ENCODE measurements around the gene RIT1. TPM values are rescaled to one million over a fixed set of nuclear protein-coding genes. Genes with fewer than 3 reads are reported as not detected.

The RIT1 gene
- total and polyA plus RNA-seq, 11 donors: 8.1 to 33.3 (median 20.0) TPM

DNA sequence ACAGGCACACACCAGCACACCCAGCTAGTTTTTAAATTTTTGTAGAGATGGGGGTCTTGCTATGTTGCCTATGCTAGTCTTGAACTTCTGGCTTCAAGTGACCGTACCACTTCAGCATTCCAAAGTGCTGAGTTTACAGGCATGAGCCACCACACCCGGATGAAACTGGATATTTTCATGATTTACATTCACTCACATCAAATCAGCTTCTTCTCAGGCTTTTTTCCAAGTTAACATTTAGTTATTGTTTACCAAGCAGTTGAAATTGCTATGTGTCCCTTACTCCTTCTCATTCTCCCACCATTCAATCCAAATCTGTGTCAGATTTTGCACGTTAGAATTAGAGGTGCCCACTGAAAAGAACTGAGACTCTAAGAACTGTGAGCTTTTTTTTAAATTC is 18.4 kb downstream of the RIT1 start:
- H3K4me3 ChIP-seq: no peak overlapping the region
- peaks cover 0 to 34% (median 13%) of the 10 kb centered on the region in 12 donors for H3K4me1 ChIP-seq
- intact Hi-C loops (cut with DNase I): loop anchor here in 1 of 10 donors (2.0 to 10.0 kb wide), 2 partner anchors 32 to 88 kb away; no protein-coding TSS in a partner anchor
- DNase-seq (no peak), ATAC-seq (no peak)
- peaks cover 0 to 33% (median 20%) of the 10 kb centered on the region in 9 donors for H3K36me3 ChIP-seq
- peak overlapping the region; percentile 40 to 86 (median 79) for H3K27ac ChIP-seq
- 58 to 71% (median 64%) methylated on average over 3 of the region's 3 CpGs for WGBS, 4 donors
- no peaks in the 10 kb centered on the region for H3K9me3 ChIP-seq
- TF ChIP-seq, protein P1, sequence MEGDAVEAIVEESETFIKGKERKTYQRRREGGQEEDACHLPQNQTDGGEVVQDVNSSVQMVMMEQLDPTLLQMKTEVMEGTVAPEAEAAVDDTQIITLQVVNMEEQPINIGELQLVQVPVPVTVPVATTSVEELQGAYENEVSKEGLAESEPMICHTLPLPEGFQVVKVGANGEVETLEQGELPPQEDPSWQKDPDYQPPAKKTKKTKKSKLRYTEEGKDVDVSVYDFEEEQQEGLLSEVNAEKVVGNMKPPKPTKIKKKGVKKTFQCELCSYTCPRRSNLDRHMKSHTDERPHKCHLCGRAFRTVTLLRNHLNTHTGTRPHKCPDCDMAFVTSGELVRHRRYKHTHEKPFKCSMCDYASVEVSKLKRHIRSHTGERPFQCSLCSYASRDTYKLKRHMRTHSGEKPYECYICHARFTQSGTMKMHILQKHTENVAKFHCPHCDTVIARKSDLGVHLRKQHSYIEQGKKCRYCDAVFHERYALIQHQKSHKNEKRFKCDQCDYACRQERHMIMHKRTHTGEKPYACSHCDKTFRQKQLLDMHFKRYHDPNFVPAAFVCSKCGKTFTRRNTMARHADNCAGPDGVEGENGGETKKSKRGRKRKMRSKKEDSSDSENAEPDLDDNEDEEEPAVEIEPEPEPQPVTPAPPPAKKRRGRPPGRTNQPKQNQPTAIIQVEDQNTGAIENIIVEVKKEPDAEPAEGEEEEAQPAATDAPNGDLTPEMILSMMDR (IDR thresholded peaks at IDR 0.05): no peak
- TF ChIP-seq POLR2A (IDR thresholded peaks at IDR 0.05): no peak
- H3K27me3 ChIP-seq: no peaks in the 10 kb centered on the region

- 51 to 64% (median 59%) methylated on average over 3 of the region's 3 CpGs for WGBS, 4 donors
- no peak for TF ChIP-seq POLR2A (IDR thresholded peaks at IDR 0.05)
- no peak overlapping the region for H3K4me3 ChIP-seq
- peaks cover 0 to 20% (median 6%) of the 10 kb centered on the region in 9 donors for H3K36me3 ChIP-seq
- ATAC-seq: no peak
- H3K27ac ChIP-seq: peak overlapping the region in 6 of 12 donors; percentile 7 to 51 (median 22)
- no peaks in the 10 kb centered on the region for H3K27me3 ChIP-seq
- H3K4me1 ChIP-seq: peaks cover 0 to 34% (median 13%) of the 10 kb centered on the region in 12 donors
- DNase-seq: no peak
- intact Hi-C loops (cut with DNase I): loop anchor here in 1 of 10 donors (10.0 kb wide), 1 partner anchor 85 kb away; no protein-coding TSS in a partner anchor
- no peaks in the 10 kb centered on the region for H3K9me3 ChIP-seq
These were observed 20.9 kb downstream of the RIT1 start for GRCh38 chr1:155890251-155890650.

DNA sequence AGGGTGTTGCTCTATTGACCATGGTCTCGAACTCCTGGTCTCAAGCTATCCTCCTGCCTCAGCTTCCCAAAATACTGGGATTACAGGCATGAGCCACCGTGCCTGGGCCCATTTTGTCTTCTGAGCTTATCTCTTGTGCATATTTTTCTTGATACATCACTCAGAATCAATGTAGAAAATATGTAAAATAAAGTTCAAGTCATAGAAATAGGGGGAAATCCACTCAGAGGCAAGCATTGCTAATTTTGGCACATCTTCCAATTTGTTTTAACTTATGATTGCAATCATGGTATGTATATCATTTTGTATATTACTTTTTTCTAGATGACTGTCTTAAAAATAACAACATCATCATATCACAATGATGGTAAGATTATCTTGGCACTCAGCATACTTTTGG is 21.6 kb downstream of the RIT1 start:
- ATAC-seq (no peak), DNase-seq (no peak)
- intact Hi-C loops (cut with DNase I): no loop called here
- 67 to 75% (median 72%) methylated on average over 2 of the region's 2 CpGs for WGBS, 4 donors
- TF ChIP-seq, protein P1 (IDR thresholded peaks at IDR 0.05): no peak
- no peak for TF ChIP-seq POLR2A (IDR thresholded peaks at IDR 0.05)
- H3K27ac ChIP-seq: peak overlapping the region in 1 of 12 donors; percentile 27
- H3K36me3 ChIP-seq: peaks cover 0 to 22% (median 5%) of the 10 kb centered on the region in 9 donors
- H3K4me1 ChIP-seq: peaks cover 0 to 33% (median 13%) of the 10 kb centered on the region in 12 donors
- no peak overlapping the region for H3K4me3 ChIP-seq
- H3K9me3 ChIP-seq: no peaks in the 10 kb centered on the region
- no peaks in the 10 kb centered on the region for H3K27me3 ChIP-seq

DNA sequence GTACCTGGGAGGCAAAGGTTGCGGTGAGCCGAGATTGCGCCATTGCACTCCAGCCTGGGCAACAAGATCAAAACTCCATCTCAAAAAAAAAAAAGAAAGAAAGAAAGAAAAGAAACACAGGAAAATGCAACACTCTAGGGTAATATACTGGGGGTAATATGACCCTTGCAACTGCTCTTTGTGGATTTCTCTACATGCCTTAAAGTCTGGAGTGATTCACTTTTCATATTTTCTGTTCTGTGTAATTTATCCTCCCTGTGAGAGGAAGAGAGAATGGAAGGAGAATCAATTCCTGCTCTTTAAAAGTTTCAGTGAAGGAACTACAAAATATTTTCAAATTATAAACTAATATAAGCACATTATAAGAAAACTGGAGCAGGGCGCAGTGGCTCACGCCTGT is 22.7 kb downstream of the RIT1 start:
- no peak for ATAC-seq
- Histone ChIP-seq H3K27me3 (no peaks in the 10 kb centered on the region), H3K36me3 (peaks cover 0 to 23% (median 5%) of the 10 kb centered on the region in 9 donors), H3K27ac (no peak overlapping the region), H3K4me3 (no peak overlapping the region), H3K9me3 (no peaks in the 10 kb centered on the region), H3K4me1 (peaks cover 0 to 22% (median 8%) of the 10 kb centered on the region in 12 donors)
- DNase-seq: no peak
- TF ChIP-seq POLR2A (IDR thresholded peaks at IDR 0.05): no peak
- TF ChIP-seq, protein P1 (IDR thresholded peaks at IDR 0.05): no peak
- WGBS, 4 donors: 98 to 99% (median 98%) methylated on average over 5 of the region's 5 CpGs
- intact Hi-C loops (cut with DNase I): no loop called here

- Histone ChIP-seq H3K27ac (no peak overlapping the region), H3K4me1 (peaks cover 0 to 10% (median 0%) of the 10 kb centered on the region in 12 donors), H3K9me3 (no peaks in the 10 kb centered on the region), H3K36me3 (peaks cover 0 to 58% (median 35%) of the 10 kb centered on the region in 9 donors), H3K4me3 (no peak overlapping the region), H3K27me3 (no peaks in the 10 kb centered on the region)
- TF ChIP-seq POLR2A (IDR thresholded peaks at IDR 0.05): no peak
- TF ChIP-seq, protein P1 (IDR thresholded peaks at IDR 0.05): no peak
- intact Hi-C loops (cut with DNase I): no loop called here
- DNase-seq (no peak), ATAC-seq (no peak)
These were observed 26.2 kb downstream of the RIT1 start for GRCh38 chr1:155884982-155885381.
